Smooth muscle cell (in vitro differentiated cells): Measurements from ENCODE around the gene METTL15. TPM values are rescaled to one million over a fixed set of nuclear protein-coding genes. Genes with fewer than 3 reads are reported as not detected.

Experiments
- DNase-seq: peaks from one replicate; lab custom pipeline; 2025; ENCODE audit not compliant: unreplicated experiment; lab: John Stamatoyannopoulos, UW
- H2AFZ ChIP-seq: fragments of 200-600 bp; sonication (generic); 2 replicates; pipeline ENCODE4 v1.6.0; 2016; ENCODE audit warnings: antibody characterized with exemption, low read depth, mild to moderate bottlenecking
- H3F3A ChIP-seq: fragments of 200-600 bp; sonication (generic); 2 replicates; pipeline ENCODE4 v1.6.0; 2017; ENCODE audit warnings: antibody characterized with exemption, low read depth
- H3K27ac ChIP-seq: fragments of 200-600 bp; sonication (generic); 2 replicates; pipeline ENCODE4 v1.5.1; 2016; ENCODE audit warnings: low read depth, mild to moderate bottlenecking
- H3K27me3 ChIP-seq: fragments of 200-600 bp; sonication (generic); 2 replicates; pipeline ENCODE4 v1.6.1; 2016; ENCODE audit warnings: low read depth, mild to moderate bottlenecking
- H3K36me3 ChIP-seq: fragments of 200-600 bp; sonication (generic); 2 replicates; pipeline ENCODE4 v1.5.1; 2016; ENCODE audit warnings: low read depth
- H3K4me1 ChIP-seq: fragments of 200-600 bp; sonication (generic); 2 replicates; pipeline ENCODE4 v1.5.1; 2016; ENCODE audit warnings: low read depth
- H3K4me2 ChIP-seq: fragments of 200-600 bp; sonication (generic); 2 replicates; pipeline ENCODE4 v1.6.0; 2016; ENCODE audit warnings: mild to moderate bottlenecking
- H3K4me3 ChIP-seq: fragments of 200-600 bp; sonication (generic); 2 replicates; pipeline ENCODE4 v1.5.1; 2016; ENCODE audit warnings: mild to moderate bottlenecking
- H3K79me2 ChIP-seq: fragments of 200-600 bp; sonication (generic); 2 replicates; pipeline ENCODE4 v1.6.0; 2016; ENCODE audit warnings: low read depth, mild to moderate bottlenecking
- H3K9ac ChIP-seq: fragments of 200-600 bp; sonication (generic); 2 replicates; pipeline ENCODE4 v1.6.0; 2016; ENCODE audit warnings: low read depth
- H3K9me3 ChIP-seq: fragments of 200-600 bp; sonication (generic); replicated peaks from 2 replicates; pipeline ENCODE4 v1.5.1; 2016; ENCODE audit warnings: low read depth
- H4K20me1 ChIP-seq: fragments of 200-600 bp; sonication (generic); 2 replicates; pipeline ENCODE4 v1.6.0; 2016; ENCODE audit warnings: low read depth
- CTCF ChIP-seq: fragments of 200-600 bp; sonication (generic); IDR thresholded peaks from 2 replicates; pipeline ENCODE4 v1.5.1; 2017; ENCODE audit warnings: borderline replicate concordance, mild to moderate bottlenecking, antibody characterized with exemption; ENCODE audit not compliant: insufficient read depth, poor library complexity, severe bottlenecking
- WGBS: methylation state at CpG from one replicate; pipeline ENCODE4 v1.1.7; 2016; ENCODE audit warnings: low lambda C conversion rate; 5-methylcytosine and 5-hydroxymethylcytosine counted together
- polyA plus RNA-seq: library from polyadenylated mRNA; unstranded; fragments of >200 nt; fragmentation: Nextera tagmentation; extraction: Ambion mirVana; gene quantifications from 2 replicates; pipeline ENCODE4 v1.2.1, GENCODE V29; 2016
- total RNA-seq: library from RNA; depleted of rRNA; stranded (reverse); fragments of >200 nt; gene quantifications from 2 replicates; pipeline ENCODE4 v1.2.3, GENCODE V29; 2014

METTL15 gene
- total and polyA plus RNA-seq, 2 experiments from 2014 or later = 8.1 to 26.1 TPM

GRCh38 chr11:28342716-28343115 is 234.5 kb downstream of the METTL15 start:
- Histone ChIP-seq H3K4me2 (peak overlapping the region; percentile 56), H3K27ac (peak overlapping the region; percentile 76), H4K20me1 (no peaks in the 10 kb centered on the region), H3F3A (no peaks in the 10 kb centered on the region), H3K9ac (peak overlapping the region; percentile 10), H3K9me3 (peaks cover 7% of the 10 kb centered on the region), H3K36me3 (peaks cover 10% of the 10 kb centered on the region), H2AFZ (no peak overlapping the region), H3K4me1 (peaks cover 6% of the 10 kb centered on the region), H3K4me3 (no peak overlapping the region), H3K79me2 (no peaks in the 10 kb centered on the region), H3K27me3 (no peaks in the 10 kb centered on the region)
- WGBS = 3% methylated on average over 1 of the region's 1 CpG
- DNase-seq = no peak
- no peak for TF ChIP-seq CTCF

- TF ChIP-seq CTCF = no peak
- 38% methylated on average over 5 of the region's 5 CpGs for WGBS
- H3K27ac ChIP-seq = peak overlapping the region; percentile 76
- peaks cover 7% of the 10 kb centered on the region for H3K9me3 ChIP-seq
- H3K4me2 ChIP-seq = peak overlapping the region; percentile 56
- H3K9ac ChIP-seq = peak overlapping the region; percentile 10
- no peaks in the 10 kb centered on the region for H3K79me2 ChIP-seq
- no peaks in the 10 kb centered on the region for H3F3A ChIP-seq
- H3K4me3 ChIP-seq = no peak overlapping the region
- no peak overlapping the region for H2AFZ ChIP-seq
- DNase-seq = no peak
- no peaks in the 10 kb centered on the region for H4K20me1 ChIP-seq
- peaks cover 6% of the 10 kb centered on the region for H3K4me1 ChIP-seq
- H3K27me3 ChIP-seq = no peaks in the 10 kb centered on the region
- peaks cover 10% of the 10 kb centered on the region for H3K36me3 ChIP-seq
These were observed 235.4 kb downstream of the METTL15 start for GRCh38 chr11:28343304-28344233.

GRCh38 chr11:28346209-28346608 is 238.0 kb downstream of the METTL15 start:
- Histone ChIP-seq H3K4me3 (no peak overlapping the region), H2AFZ (no peak overlapping the region), H3K79me2 (no peaks in the 10 kb centered on the region), H3K4me2 (no peak overlapping the region), H3K27me3 (no peaks in the 10 kb centered on the region), H3K4me1 (peaks cover 6% of the 10 kb centered on the region), H3K9me3 (no peaks in the 10 kb centered on the region), H3F3A (no peaks in the 10 kb centered on the region), H4K20me1 (no peaks in the 10 kb centered on the region), H3K36me3 (no peaks in the 10 kb centered on the region), H3K9ac (no peak overlapping the region), H3K27ac (no peak overlapping the region)
- no peak for DNase-seq
- TF ChIP-seq CTCF = no peak
